GM12891 (cell line): ENCODE measurements around the gene PLA2G2F.

Experiments
- PAX5 ChIP-seq: IDR thresholded peaks from 2 replicates; pipeline ENCODE4 v1.6.1; 2011; ENCODE audit warnings: low read length, moderate library complexity, mild to moderate bottlenecking; ENCODE audit not compliant: insufficient read depth, severe bottlenecking
- POLR2A ChIP-seq: IDR thresholded peaks from 2 replicates; pipeline ENCODE4 v1.6.1; 2011; ENCODE audit warnings: low read depth, low read length, control low read depth
- POLR2AphosphoS5 ChIP-seq: IDR thresholded peaks from 2 replicates; pipeline ENCODE4 v1.6.1; 2011; ENCODE audit warnings: low read depth, low read length, control low read depth
- TAF1 ChIP-seq: IDR thresholded peaks from 2 replicates; pipeline ENCODE4 v1.6.1; 2011; ENCODE audit warnings: low read depth, low read length, control low read depth

GRCh38 chr1:20134995-20135394, 4.1 kb upstream of the PLA2G2F start:
- TF ChIP-seq POLR2A: no peak
- no peak for TF ChIP-seq POLR2AphosphoS5
- TF ChIP-seq TAF1: no peak
- no peak for TF ChIP-seq PAX5
